Astrocyte of the spinal cord (primary cell): ENCODE measurements around the gene CPNE7.

Experiments used
- DNase-seq: peaks from one replicate; pipeline ENCODE4 v3.0.0; 2011; ENCODE audit warnings: low read depth, low spot score
- H3K4me3 ChIP-seq: 2 replicates; pipeline ENCODE4 v1.5.1; 2011; ENCODE audit warnings: low read depth, mild to moderate bottlenecking, low read length, moderate library complexity
- CTCF ChIP-seq: IDR thresholded peaks from 2 replicates; pipeline ENCODE4 v1.5.1; 2012; ENCODE audit warnings: low read depth, mild to moderate bottlenecking, low read length, inconsistent platforms
- in situ Hi-C: cut with HindIII; loops from 2 replicates; pipeline ENCODE4 v1.10.0; 2017; ENCODE audit warnings: low sequenced_read_pairs

The CPNE7 gene

GRCh38 chr16:89595330-89596060 is 19.9 kb downstream of the CPNE7 start:
- TF ChIP-seq CTCF = no peak
- DNase-seq = no peak
- H3K4me3 ChIP-seq = no peak overlapping the region
- in situ Hi-C loops = no loop called here

GRCh38 chr16:89596061-89596689 is 20.6 kb downstream of the CPNE7 start:
- no peak overlapping the region for H3K4me3 ChIP-seq
- DNase-seq = no peak
- in situ Hi-C loops = no loop called here
- TF ChIP-seq CTCF = no peak

- no peak for DNase-seq
- in situ Hi-C loops = no loop called here
- TF ChIP-seq CTCF = no peak
- no peak overlapping the region for H3K4me3 ChIP-seq
Measured at GRCh38 chr16:89596957-89597649, 21.5 kb downstream of the CPNE7 start.

GRCh38 chr16:89598199-89598598 is 22.6 kb downstream of the CPNE7 start:
- no peak for TF ChIP-seq CTCF
- no peak overlapping the region for H3K4me3 ChIP-seq
- in situ Hi-C loops = no loop called here
- DNase-seq = no peak

- H3K4me3 ChIP-seq = no peak overlapping the region
- in situ Hi-C loops = no loop called here
- DNase-seq = no peak
- TF ChIP-seq CTCF = peak; percentile 24
Measured at GRCh38 chr16:89599451-89599858, 23.9 kb downstream of the CPNE7 start.

GRCh38 chr16:89599902-89600301 is 24.3 kb downstream of the CPNE7 start:
- H3K4me3 ChIP-seq = no peak overlapping the region
- no peak for TF ChIP-seq CTCF
- DNase-seq = no peak
- in situ Hi-C loops = no loop called here
